AG04449 (cell line): Measurements from ENCODE around the gene ENOX2.

Source experiments
- CTCF ChIA-PET: fragments of 350-600 bp; formaldehyde crosslinking; extraction: SDS; loops from one replicate; lab custom pipeline; 2021; ENCODE audit warnings: antibody characterized with exemption; lab: Yijun Ruan, JAX
- POLR2A ChIA-PET: fragments of 400-600, 350-600 bp; formaldehyde crosslinking; extraction: SDS; loops from one replicate; lab custom pipeline; 2020; ENCODE audit warnings: antibody characterized with exemption, inconsistent platforms; lab: Yijun Ruan, JAX
- DNase-seq: peaks from one replicate; pipeline ENCODE4 v3.0.0-alpha.2; 2010; ENCODE audit warnings: low read depth, low spot score
- H3K4me3 ChIP-seq: 2 replicates; pipeline ENCODE4 v1.5.1; 2011; ENCODE audit warnings: low read depth, mild to moderate bottlenecking, control low read depth, low read length
- TF ChIP-seq, protein P1 (sequence below): IDR thresholded peaks from one replicate; pipeline ENCODE4 v1.5.1; 2011; ENCODE audit warnings: mild to moderate bottlenecking, moderate library complexity, low read length, control low read depth, inconsistent platforms; ENCODE audit not compliant: insufficient read depth; ENCODE audit errors: missing control alignments

The ENOX2 gene

GRCh38 chrX:130665263-130665662 lies 237.7 kb downstream of the ENOX2 start:
- H3K4me3 ChIP-seq, result no peak overlapping the region
- CTCF ChIA-PET, result no interaction called here
- POLR2A ChIA-PET, result no interaction called here
- TF ChIP-seq, protein P1, sequence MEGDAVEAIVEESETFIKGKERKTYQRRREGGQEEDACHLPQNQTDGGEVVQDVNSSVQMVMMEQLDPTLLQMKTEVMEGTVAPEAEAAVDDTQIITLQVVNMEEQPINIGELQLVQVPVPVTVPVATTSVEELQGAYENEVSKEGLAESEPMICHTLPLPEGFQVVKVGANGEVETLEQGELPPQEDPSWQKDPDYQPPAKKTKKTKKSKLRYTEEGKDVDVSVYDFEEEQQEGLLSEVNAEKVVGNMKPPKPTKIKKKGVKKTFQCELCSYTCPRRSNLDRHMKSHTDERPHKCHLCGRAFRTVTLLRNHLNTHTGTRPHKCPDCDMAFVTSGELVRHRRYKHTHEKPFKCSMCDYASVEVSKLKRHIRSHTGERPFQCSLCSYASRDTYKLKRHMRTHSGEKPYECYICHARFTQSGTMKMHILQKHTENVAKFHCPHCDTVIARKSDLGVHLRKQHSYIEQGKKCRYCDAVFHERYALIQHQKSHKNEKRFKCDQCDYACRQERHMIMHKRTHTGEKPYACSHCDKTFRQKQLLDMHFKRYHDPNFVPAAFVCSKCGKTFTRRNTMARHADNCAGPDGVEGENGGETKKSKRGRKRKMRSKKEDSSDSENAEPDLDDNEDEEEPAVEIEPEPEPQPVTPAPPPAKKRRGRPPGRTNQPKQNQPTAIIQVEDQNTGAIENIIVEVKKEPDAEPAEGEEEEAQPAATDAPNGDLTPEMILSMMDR, result no peak
- DNase-seq, result no peak

- no peak overlapping the region for H3K4me3 ChIP-seq
- ChIA-PET POLR2A (no interaction called here), CTCF (interaction anchor here (0.7 kb wide), 1 partner anchor 9 kb away, joined by 3 read pairs; no protein-coding TSS in a partner anchor)
- TF ChIP-seq, protein P1, result no peak
- no peak for DNase-seq
These were observed 244.7 kb downstream of the ENOX2 start for GRCh38 chrX:130658310-130658709.

- ChIA-PET CTCF (interaction anchor here (1.1 kb wide), 1 partner anchor 28 kb away, joined by 3 read pairs; no protein-coding TSS in a partner anchor), POLR2A (no interaction called here)
- DNase-seq, result peak; percentile 24
- TF ChIP-seq, protein P1, result no peak
- H3K4me3 ChIP-seq, result no peak overlapping the region
These were observed 248.5 kb downstream of the ENOX2 start for GRCh38 chrX:130654409-130654950.

GRCh38 chrX:130652824-130653578 lies 250.0 kb downstream of the ENOX2 start:
- TF ChIP-seq, protein P1, result no peak
- H3K4me3 ChIP-seq, result no peak overlapping the region
- ChIA-PET CTCF (no interaction called here), POLR2A (no interaction called here)
- no peak for DNase-seq

DNA sequence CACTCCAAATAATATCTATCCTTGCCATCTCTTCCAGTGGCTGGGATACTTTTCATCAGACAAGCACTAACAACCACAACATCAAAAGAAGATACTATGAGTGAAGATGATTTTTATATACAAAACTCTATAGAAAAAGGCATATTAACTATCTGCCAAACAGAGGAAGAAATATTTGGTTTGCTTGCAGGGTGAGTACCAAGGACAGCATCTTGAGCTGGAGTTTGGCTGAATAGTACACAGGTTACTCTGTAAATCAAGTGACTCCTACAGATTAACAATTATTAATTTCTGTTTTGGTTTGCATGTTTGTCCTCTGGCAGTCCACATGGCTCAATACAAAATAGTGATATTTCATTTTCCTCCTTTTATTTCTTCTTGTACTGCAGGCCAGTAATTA lies 253.3 kb downstream of the ENOX2 start:
- no peak for DNase-seq
- no peak overlapping the region for H3K4me3 ChIP-seq
- CTCF ChIA-PET, result no interaction called here
- POLR2A ChIA-PET, result no interaction called here
- TF ChIP-seq, protein P1, result no peak

- POLR2A ChIA-PET, result no interaction called here
- CTCF ChIA-PET, result no interaction called here
- TF ChIP-seq, protein P1, result no peak
These were observed 255.5 kb downstream of the ENOX2 start for GRCh38 chrX:130647468-130647867.

More at GRCh38 chrX:130647468-130647867, 255.5 kb downstream of the ENOX2 start:
- no peak for DNase-seq
- no peak overlapping the region for H3K4me3 ChIP-seq
